Astrocyte (in vitro differentiated cells and primary cell): ENCODE data around the gene GRIK3.

ENCODE experiments used
- CTCF ChIP-seq: IDR thresholded peaks from 2 replicates; pipeline ENCODE4 v1.5.1; 2011; ENCODE audit warnings: low read depth, mild to moderate bottlenecking, inconsistent platforms, low read length, moderate library complexity; ENCODE audit not compliant: insufficient read depth
- EZH2 ChIP-seq: IDR thresholded peaks from 2 replicates; pipeline ENCODE4 v1.6.1; 2012; ENCODE audit warnings: mild to moderate bottlenecking, low read length, inconsistent platforms; ENCODE audit not compliant: insufficient read depth

DNA sequence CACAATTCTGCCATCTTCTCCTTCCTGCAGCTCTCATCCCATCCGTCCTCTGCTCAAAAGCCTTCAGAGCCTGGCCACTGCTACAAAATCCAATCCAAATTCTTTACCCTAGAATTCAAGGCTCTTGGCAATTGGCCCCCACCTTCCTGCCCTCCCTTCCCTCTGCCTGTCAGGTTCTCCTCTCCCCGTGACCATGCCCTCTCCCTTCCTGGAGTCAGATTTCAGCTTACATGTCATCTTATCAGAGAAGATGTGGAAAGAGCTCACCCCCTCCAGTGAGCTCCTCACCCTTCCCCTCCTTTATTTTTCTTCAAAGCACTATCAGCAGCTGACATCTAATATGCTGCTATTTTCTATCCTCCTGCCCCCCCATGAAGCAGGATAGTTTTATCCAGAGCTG lies 86.9 kb downstream of the GRIK3 start:
- TF ChIP-seq CTCF (no peak), EZH2 (no peak)
